ENCODE data around the gene SP4.
A peak's percentile ranks its signal among the peaks of the same experiment; 100 is the strongest.

- TF ChIP-seq CTCF (IDR thresholded peaks at IDR 0.05) (peak in 3 of 5 experiments; percentile 10 to 23 (median 11)), POLR2A (IDR thresholded peaks at IDR 0.05) (no peak)
Observed at GRCh38 chr7:21497072-21497471, 69.2 kb downstream of the SP4 start.

All from transverse colon (tissue), 3 donors.